ENCODE measurements around the gene SWT1. TPM values are rescaled to one million over a fixed set of nuclear protein-coding genes. Genes with fewer than 3 reads are reported as not detected.
A peak's percentile ranks its signal among the peaks of the same experiment; 100 is the strongest.

SWT1 gene
- total and polyA plus RNA-seq, 9 of the 15 experiments (the other 6 are each of a cell fraction or from before 2014, with no cell fraction given), result 1.5 to 3.4 (median 2.3) TPM

DNA sequence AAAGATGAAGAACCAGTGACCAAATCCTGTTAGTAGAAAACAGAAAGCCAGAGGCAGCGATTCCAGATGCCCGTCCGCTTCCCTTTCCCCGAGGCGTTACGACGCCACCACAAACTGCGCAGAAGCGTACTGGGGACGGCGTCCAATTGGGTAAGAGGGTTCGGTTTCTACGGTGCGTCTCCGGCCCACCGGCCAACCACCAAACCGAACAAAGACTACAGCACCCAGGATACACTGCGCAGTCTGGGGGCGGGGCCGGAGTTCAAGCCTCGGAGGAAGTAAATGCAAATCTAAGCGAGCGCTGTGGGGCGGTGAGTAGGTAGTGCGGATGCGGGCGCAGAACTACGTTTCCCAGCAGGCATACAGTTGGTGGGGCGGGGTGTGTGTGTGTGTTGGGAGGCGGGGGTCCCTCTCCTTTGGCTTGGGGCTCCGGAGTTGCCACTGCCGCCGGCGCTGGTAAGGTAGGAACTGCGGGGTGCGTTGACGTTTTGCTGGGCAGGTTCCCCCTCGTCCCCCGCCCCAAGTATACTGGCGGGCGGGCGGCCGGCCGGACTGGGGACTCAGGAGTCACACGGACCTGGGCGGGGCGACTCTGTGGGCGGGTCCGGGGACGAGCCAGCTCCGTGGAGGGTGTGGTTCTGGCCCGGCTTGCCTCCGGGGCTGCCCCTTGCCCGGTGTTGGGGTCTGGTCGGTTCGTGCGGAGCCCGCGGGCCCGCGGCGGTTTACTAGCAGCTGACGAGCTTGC lies at the start of gene SWT1, which contains the start of gene TRMT1L (continued):
- TF ChIP-seq YY1 (IDR thresholded peaks at IDR 0.05; ENCODE audit: borderline replicate concordance in 1 of 3, control insufficient read depth in 1 of 3, extremely low read depth in 1 of 3, insufficient read depth in 3 of 3, insufficient read length in 1 of 3, insufficient replicate concordance in 2 of 3, low read depth in 1 of 3, low read length in 2 of 3) (peak in 2 of 3 experiments; percentile 38 to 41), NFIC (IDR thresholded peaks at IDR 0.05) (peak; percentile 28; the same call in 1 of the 2 replicates), ZBED1 (IDR thresholded peaks at IDR 0.05) (0 out of 2 replicates have a peak, but pooled peaks have one; percentile 6), SIN3A (IDR thresholded peaks at IDR 0.05; ENCODE audit: borderline replicate concordance in 2 of 2, control insufficient read depth in 1 of 2, low read depth in 2 of 2, low read length in 2 of 2) (peak; percentile 52 to 75; a peak in 3 of 4 replicates), NR2C2 (CRISPR knock-in tag; IDR thresholded peaks at IDR 0.05) (peak; percentile 96), NR2C2 (tag; IDR thresholded peaks at IDR 0.05) (peak; percentile 99), FOXJ2 (tag; IDR thresholded peaks at IDR 0.05) (peak; percentile 93), PTRF (tag; IDR thresholded peaks at IDR 0.05) (no peak), ARID1B (IDR thresholded peaks at IDR 0.05) (no peak), SMARCE1 (IDR thresholded peaks at IDR 0.05) (0 out of 2 replicates have a peak, but pooled peaks have one; percentile 7), RAD51 (IDR thresholded peaks at IDR 0.05; ENCODE audit: borderline replicate concordance, low read depth) (peak; percentile 25; the same call in 1 of the 2 replicates), FOXK1 (CRISPR knock-in tag; IDR thresholded peaks at IDR 0.05; ENCODE audit: borderline replicate concordance) (no peak), SRF (CRISPR knock-in tag; IDR thresholded peaks at IDR 0.05) (peak in 1 of 2 experiments; percentile 54; a peak in 1 of 4 replicates), ARID2 (IDR thresholded peaks at IDR 0.05) (no peak; the same call in 1 of the 2 replicates), KLF13 (tag; IDR thresholded peaks at IDR 0.05; ENCODE audit: borderline replicate concordance, low read depth) (peak; percentile 57; the same call in 1 of the 2 replicates)
- TF ChIP-seq, protein P1, sequence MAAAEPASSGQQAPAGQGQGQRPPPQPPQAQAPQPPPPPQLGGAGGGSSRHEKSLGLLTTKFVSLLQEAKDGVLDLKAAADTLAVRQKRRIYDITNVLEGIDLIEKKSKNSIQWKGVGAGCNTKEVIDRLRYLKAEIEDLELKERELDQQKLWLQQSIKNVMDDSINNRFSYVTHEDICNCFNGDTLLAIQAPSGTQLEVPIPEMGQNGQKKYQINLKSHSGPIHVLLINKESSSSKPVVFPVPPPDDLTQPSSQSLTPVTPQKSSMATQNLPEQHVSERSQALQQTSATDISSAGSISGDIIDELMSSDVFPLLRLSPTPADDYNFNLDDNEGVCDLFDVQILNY (CRISPR knock-in tag; IDR thresholded peaks at IDR 0.05), result no peak
- TF ChIP-seq, protein P2, sequence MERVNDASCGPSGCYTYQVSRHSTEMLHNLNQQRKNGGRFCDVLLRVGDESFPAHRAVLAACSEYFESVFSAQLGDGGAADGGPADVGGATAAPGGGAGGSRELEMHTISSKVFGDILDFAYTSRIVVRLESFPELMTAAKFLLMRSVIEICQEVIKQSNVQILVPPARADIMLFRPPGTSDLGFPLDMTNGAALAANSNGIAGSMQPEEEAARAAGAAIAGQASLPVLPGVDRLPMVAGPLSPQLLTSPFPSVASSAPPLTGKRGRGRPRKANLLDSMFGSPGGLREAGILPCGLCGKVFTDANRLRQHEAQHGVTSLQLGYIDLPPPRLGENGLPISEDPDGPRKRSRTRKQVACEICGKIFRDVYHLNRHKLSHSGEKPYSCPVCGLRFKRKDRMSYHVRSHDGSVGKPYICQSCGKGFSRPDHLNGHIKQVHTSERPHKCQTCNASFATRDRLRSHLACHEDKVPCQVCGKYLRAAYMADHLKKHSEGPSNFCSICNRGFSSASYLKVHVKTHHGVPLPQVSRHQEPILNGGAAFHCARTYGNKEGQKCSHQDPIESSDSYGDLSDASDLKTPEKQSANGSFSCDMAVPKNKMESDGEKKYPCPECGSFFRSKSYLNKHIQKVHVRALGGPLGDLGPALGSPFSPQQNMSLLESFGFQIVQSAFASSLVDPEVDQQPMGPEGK (CRISPR knock-in tag; IDR thresholded peaks at IDR 0.05; ENCODE audit: borderline replicate concordance), result no peak
- TF ChIP-seq, protein P3, sequence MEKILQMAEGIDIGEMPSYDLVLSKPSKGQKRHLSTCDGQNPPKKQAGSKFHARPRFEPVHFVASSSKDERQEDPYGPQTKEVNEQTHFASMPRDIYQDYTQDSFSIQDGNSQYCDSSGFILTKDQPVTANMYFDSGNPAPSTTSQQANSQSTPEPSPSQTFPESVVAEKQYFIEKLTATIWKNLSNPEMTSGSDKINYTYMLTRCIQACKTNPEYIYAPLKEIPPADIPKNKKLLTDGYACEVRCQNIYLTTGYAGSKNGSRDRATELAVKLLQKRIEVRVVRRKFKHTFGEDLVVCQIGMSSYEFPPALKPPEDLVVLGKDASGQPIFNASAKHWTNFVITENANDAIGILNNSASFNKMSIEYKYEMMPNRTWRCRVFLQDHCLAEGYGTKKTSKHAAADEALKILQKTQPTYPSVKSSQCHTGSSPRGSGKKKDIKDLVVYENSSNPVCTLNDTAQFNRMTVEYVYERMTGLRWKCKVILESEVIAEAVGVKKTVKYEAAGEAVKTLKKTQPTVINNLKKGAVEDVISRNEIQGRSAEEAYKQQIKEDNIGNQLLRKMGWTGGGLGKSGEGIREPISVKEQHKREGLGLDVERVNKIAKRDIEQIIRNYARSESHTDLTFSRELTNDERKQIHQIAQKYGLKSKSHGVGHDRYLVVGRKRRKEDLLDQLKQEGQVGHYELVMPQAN (IDR thresholded peaks at IDR 0.05; ENCODE audit: borderline replicate concordance), result peak; percentile 74; the same call in 1 of the 2 replicates
